Prostate gland (tissue), 2 donors: Measurements from ENCODE around the gene ZNF765. TPM values are rescaled to one million over a fixed set of nuclear protein-coding genes. Genes with fewer than 3 reads are reported as not detected.
"Not testable (repeated sequence)": the region's sequence is repeated elsewhere in the genome, so short reads cannot be mapped to it uniquely, and the experiment has no call there.

Experiments
- DNase-seq: peaks from one replicate; pipeline ENCODE4 v3.0.0-alpha.2; 2019; ENCODE audit warnings: low spot score
- H3K27ac ChIP-seq, 2 donors: fragments of 200-600 bp; sonication (generic); 2 replicates each; pipeline ENCODE4 v1.5.1; 2017 to 2019
- H3K27me3 ChIP-seq: fragments of 200-600 bp; sonication (generic); replicated peaks from 2 replicates; pipeline ENCODE4 v1.5.1; 2019; ENCODE audit not compliant: insufficient read depth
- H3K36me3 ChIP-seq, 2 donors: fragments of 200-600 bp; sonication (generic); 1 replicate in 1 of 2; 2 replicates in 1 of 2; pipeline versions ENCODE4 v1.5.1 to v1.8.1; 2017 to 2019
- H3K4me1 ChIP-seq: fragments of 200-600 bp; sonication (generic); replicated peaks from 2 replicates; pipeline ENCODE4 v1.5.1; 2019
- H3K4me3 ChIP-seq, 2 donors: fragments of 200-600 bp; sonication (generic); 2 replicates each; pipeline ENCODE4 v1.5.1; 2017 to 2019
- H3K9me3 ChIP-seq: fragments of 200-600 bp; sonication (generic); 2 replicates; pipeline ENCODE4 v1.5.1; 2017
- CTCF ChIP-seq, 4 experiments: fragments of 200-600 bp in 2 of 4; fragments of 450-650 bp in 2 of 4; sonication (generic) in 2 of 4; IDR thresholded peaks; 1 replicate in 3 of 4; 2 replicates in 1 of 4; pipeline ENCODE4 v1.5.1; 2016 to 2019; ENCODE audit warnings: antibody characterized with exemption in 4 of 4, mild to moderate bottlenecking in 2 of 4, moderate library complexity in 2 of 4
- POLR2A ChIP-seq: fragments of 450-650 bp; IDR thresholded peaks from one replicate; pipeline ENCODE4 v1.6.1; 2016; ENCODE audit warnings: antibody characterized with exemption, mild to moderate bottlenecking
- POLR2AphosphoS5 ChIP-seq: sonication (generic); formaldehyde crosslinking; IDR thresholded peaks from one replicate; pipeline ENCODE4 v1.6.1; 2017; ENCODE audit warnings: antibody characterized with exemption
- WGBS: methylation state at CpG from one replicate; pipeline ENCODE4 v1.1.5; 2018; 5-methylcytosine and 5-hydroxymethylcytosine counted together
- intact Hi-C: fragments of 100-400 bp; cut with DNase I; formaldehyde crosslinking; loops from one replicate; pipeline ENCODE4 v1.14.2; 2022
- total RNA-seq, 2 donors: library from RNA; depleted of rRNA; stranded (reverse); fragments of >200 nt; gene quantifications; one replicate each; pipeline ENCODE4 v1.1.0, GENCODE V29; 2016

ZNF765 gene
- total RNA-seq, 2 donors from 2014 or later, result 12.5 to 23.0 TPM

DNA sequence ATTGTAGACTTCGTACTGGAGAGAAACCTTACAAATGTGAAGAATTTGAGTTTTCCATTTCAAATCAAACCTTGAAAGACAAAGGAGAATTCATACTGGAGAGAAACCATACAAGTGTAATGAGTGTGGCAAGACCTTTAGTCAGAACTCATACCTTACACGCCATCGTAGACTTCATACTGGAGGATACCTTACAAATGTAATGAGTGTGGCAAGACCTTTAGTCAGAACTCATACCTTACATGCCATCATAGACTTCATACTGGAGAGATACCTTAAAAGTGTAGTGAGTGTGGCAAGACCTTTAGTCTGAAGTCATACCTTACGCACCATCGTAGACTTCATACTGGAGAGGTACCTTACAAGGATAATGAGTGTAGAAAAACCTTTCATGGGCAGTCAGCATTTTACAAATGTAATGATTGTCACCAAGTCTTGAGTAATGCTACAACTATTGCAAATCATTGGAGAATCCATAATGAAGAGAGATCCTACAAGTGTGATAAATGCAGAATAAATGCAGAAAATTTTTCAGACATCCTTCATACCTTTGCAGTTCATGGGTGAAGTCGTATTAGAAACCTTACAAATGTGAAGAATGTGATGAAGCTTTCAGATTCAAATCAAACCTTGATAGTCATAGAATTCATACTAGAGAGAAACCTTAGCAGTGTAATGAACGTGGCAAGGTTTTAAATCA lies 14.7 kb downstream of the ZNF765 start:
- peaks cover 5 to 19% of the 10 kb centered on the region in 2 donors for H3K36me3 ChIP-seq
- H3K9me3 ChIP-seq, result no peaks in the 10 kb centered on the region
- no peak overlapping the region for H3K4me3 ChIP-seq
- no peaks in the 10 kb centered on the region for H3K4me1 ChIP-seq
- 82% methylated on average over 7 of the region's 7 CpGs for WGBS
- intact Hi-C loops, result no loop called here
- no peak for DNase-seq
- no peaks in the 10 kb centered on the region for H3K27me3 ChIP-seq
- no peak overlapping the region for H3K27ac ChIP-seq
- TF ChIP-seq POLR2A (no peak), POLR2AphosphoS5 (no peak), CTCF (IDR thresholded peaks at IDR 0.05) (no peak)

- 52% methylated on average over 11 of the region's 11 CpGs for WGBS
- intact Hi-C loops, result loop anchor here (5.0 kb wide), 1 partner anchor 327 kb away; no protein-coding TSS in a partner anchor
- not testable (repeated sequence) for DNase-seq, H3K4me3 ChIP-seq, H3K27me3 ChIP-seq, H3K36me3 ChIP-seq, H3K4me1 ChIP-seq, H3K9me3 ChIP-seq
- peak; percentile 34 for TF ChIP-seq POLR2AphosphoS5
- peak overlapping the region; percentile 22 to 53 for H3K27ac ChIP-seq
Observed at GRCh38 chr19:53420520-53421315, 25.8 kb downstream of the ZNF765 start.

DNA sequence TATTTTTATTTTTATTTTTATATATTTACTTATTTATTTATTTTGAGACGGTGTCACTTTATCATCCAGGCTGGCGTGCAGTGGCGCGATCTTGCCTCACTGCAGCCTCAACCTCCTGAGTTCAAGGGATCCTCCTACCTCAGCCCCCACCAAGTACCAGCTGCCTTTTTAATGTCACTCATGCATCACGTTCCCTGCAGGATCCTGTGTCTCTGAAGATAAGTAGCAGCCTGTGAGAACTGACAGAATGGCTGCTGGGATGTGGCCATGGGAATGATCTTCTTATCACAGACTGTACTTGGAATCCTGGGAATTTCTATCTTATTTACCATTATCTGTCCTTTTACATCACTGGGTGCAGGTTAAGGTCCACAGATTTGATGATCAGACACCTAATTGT lies 27.6 kb downstream of the ZNF765 start:
- Histone ChIP-seq H3K4me1 (peaks cover 3% of the 10 kb centered on the region), H3K27me3 (no peaks in the 10 kb centered on the region), H3K36me3 (no peaks in the 10 kb centered on the region), H3K9me3 (no peaks in the 10 kb centered on the region), H3K27ac (peak overlapping the region in 1 of 2 donors; percentile 31), H3K4me3 (no peak overlapping the region)
- intact Hi-C loops, result loop anchor here (5.0 kb wide), 1 partner anchor 325 kb away; no protein-coding TSS in a partner anchor
- 86% methylated on average over 5 of the region's 5 CpGs for WGBS
- no peak for TF ChIP-seq CTCF (IDR thresholded peaks at IDR 0.05)
- DNase-seq, result no peak

GRCh38 chr19:53423074-53423473 lies 28.1 kb downstream of the ZNF765 start:
- not testable (repeated sequence) for H3K36me3 ChIP-seq, H3K9me3 ChIP-seq, H3K4me1 ChIP-seq, H3K27ac ChIP-seq, H3K27me3 ChIP-seq, H3K4me3 ChIP-seq, DNase-seq
- intact Hi-C loops, result loop anchor here (5.0 kb wide), 1 partner anchor 324 kb away; no protein-coding TSS in a partner anchor
- WGBS, result no CpG with 5 or more reads among the region's 13 CpGs

DNA sequence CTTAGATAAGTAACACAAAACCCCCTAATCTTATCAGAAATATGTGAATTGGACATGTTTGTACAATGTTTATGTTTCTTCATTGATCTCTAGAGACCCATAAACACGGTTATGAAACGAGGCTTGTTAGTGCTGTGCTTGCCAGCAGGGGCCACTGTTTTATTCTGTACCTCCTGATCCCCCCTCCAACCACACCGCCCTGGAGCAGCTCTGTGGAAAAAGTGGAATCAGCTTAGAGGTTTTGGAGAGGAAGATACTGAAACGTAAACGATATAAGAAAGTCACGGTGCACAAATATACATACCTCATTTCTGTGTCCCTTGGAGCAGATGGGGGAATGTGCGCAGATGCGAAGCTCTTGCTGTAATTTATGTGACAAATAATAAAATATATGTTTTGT lies 28.7 kb downstream of the ZNF765 start:
- TF ChIP-seq CTCF (IDR thresholded peaks at IDR 0.05), result peak in 1 of 4 experiments; percentile 19
- not testable (repeated sequence) for DNase-seq, H3K9me3 ChIP-seq, H3K4me3 ChIP-seq, H3K27me3 ChIP-seq, H3K4me1 ChIP-seq, H3K36me3 ChIP-seq
- 19% methylated on average over 8 of the region's 8 CpGs for WGBS
- peak overlapping the region; percentile 40 to 64 for H3K27ac ChIP-seq
- intact Hi-C loops, result loop anchor here (5.0 kb wide), 1 partner anchor 324 kb away; no protein-coding TSS in a partner anchor
